ENCODE results near the gene CTSF. TPM values are rescaled to one million over a fixed set of nuclear protein-coding genes. Genes with fewer than 3 reads are reported as not detected.
A peak's percentile ranks its signal among the peaks of the same experiment; 100 is the strongest.
"Not testable (repeated sequence)": the region's sequence is repeated elsewhere in the genome, so short reads cannot be mapped to it uniquely, and the experiment has no call there.

The CTSF gene
- total RNA-seq, 1 donor from 2014 or later: not detected

DNA sequence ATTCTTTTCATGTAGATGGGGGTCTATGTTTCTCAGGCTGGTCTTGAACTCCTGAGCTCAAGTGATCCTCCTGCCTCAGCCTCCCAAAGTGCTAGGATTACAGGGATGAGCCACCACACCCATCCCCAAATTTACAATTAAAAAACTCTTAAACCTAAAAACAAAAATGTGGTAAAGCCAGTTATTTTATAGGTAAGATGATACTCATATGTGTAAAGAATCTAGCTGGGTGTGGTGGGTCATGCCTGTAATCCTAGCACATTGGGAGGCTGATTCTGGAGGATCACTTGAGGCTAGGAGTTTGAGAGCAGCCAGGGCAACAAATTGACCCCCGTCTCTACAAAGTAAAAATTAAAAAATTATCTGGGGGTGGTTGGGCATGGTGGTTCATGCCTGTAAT, 44.1 kb upstream of the CTSF start:
- Mint-ChIP-seq H3K9me3 (ENCODE audit: unreplicated experiment) (peaks cover 3% of the 10 kb centered on the region), H3K4me1 (ENCODE audit: unreplicated experiment) (peaks cover 15% of the 10 kb centered on the region), H3K4me3 (ENCODE audit: unreplicated experiment) (no peak overlapping the region), H3K36me3 (ENCODE audit: unreplicated experiment) (peaks cover 2% of the 10 kb centered on the region), H3K27me3 (ENCODE audit: unreplicated experiment) (no peaks in the 10 kb centered on the region), H3K27ac (ENCODE audit: unreplicated experiment) (no peak overlapping the region)
- no peak for DNase-seq (ENCODE audit: extremely low spot score, unreplicated experiment)
- TF ChIP-seq, protein P1, sequence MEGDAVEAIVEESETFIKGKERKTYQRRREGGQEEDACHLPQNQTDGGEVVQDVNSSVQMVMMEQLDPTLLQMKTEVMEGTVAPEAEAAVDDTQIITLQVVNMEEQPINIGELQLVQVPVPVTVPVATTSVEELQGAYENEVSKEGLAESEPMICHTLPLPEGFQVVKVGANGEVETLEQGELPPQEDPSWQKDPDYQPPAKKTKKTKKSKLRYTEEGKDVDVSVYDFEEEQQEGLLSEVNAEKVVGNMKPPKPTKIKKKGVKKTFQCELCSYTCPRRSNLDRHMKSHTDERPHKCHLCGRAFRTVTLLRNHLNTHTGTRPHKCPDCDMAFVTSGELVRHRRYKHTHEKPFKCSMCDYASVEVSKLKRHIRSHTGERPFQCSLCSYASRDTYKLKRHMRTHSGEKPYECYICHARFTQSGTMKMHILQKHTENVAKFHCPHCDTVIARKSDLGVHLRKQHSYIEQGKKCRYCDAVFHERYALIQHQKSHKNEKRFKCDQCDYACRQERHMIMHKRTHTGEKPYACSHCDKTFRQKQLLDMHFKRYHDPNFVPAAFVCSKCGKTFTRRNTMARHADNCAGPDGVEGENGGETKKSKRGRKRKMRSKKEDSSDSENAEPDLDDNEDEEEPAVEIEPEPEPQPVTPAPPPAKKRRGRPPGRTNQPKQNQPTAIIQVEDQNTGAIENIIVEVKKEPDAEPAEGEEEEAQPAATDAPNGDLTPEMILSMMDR (IDR thresholded peaks at IDR 0.05): no peak

DNA sequence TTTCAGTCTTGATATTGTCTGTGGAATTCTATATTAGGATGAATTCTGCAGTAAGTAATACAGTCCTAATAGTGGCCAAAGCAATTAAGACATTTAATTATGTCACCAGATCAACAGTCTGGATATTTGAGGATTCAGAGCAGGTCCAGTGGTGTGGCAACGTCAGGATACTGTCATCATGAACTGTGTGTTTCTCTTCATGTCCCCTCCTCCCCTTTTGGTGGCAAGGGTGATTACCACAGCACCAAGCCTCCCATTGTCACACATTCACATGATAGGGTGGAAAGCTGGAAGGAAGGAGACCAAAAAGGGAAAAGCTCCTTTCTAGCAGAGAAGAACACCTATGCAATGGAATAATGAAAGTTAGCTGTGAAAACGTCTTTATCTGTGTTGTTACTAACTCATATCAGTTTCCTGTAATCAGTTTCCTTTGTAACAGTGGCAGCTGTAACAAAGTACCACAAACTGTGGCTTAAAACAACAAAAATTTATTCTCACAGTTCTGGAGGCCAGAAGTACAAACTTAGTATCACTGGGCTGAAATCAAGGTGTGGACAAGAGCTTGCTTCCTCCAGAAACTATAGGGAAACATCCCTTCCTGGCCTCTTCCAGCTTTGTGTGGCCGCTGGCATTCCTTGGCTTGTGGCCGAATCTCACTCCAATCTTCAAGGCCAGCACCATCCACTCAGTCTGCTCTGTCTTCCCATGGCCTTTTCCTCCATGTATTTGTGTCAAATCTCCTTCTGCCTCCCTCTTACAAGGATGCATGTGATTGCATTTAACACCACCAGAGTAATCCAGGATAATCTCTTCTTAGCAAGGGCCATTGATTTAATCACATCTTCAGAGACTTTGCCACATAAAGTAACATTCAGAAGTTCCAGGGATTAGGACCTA, 41.6 kb upstream of the CTSF start:
- no peak for DNase-seq (ENCODE audit: extremely low spot score, unreplicated experiment)
- H3K36me3 Mint-ChIP-seq (ENCODE audit: unreplicated experiment): peaks cover 11% of the 10 kb centered on the region
- H3K4me1 Mint-ChIP-seq (ENCODE audit: unreplicated experiment): peaks cover 9% of the 10 kb centered on the region
- no peak overlapping the region for H3K27ac Mint-ChIP-seq (ENCODE audit: unreplicated experiment)
- H3K4me3 Mint-ChIP-seq (ENCODE audit: unreplicated experiment): no peak overlapping the region
- peaks cover 3% of the 10 kb centered on the region for H3K9me3 Mint-ChIP-seq (ENCODE audit: unreplicated experiment)
- TF ChIP-seq, protein P1 (IDR thresholded peaks at IDR 0.05): no peak
- H3K27me3 Mint-ChIP-seq (ENCODE audit: unreplicated experiment): no peaks in the 10 kb centered on the region

DNA sequence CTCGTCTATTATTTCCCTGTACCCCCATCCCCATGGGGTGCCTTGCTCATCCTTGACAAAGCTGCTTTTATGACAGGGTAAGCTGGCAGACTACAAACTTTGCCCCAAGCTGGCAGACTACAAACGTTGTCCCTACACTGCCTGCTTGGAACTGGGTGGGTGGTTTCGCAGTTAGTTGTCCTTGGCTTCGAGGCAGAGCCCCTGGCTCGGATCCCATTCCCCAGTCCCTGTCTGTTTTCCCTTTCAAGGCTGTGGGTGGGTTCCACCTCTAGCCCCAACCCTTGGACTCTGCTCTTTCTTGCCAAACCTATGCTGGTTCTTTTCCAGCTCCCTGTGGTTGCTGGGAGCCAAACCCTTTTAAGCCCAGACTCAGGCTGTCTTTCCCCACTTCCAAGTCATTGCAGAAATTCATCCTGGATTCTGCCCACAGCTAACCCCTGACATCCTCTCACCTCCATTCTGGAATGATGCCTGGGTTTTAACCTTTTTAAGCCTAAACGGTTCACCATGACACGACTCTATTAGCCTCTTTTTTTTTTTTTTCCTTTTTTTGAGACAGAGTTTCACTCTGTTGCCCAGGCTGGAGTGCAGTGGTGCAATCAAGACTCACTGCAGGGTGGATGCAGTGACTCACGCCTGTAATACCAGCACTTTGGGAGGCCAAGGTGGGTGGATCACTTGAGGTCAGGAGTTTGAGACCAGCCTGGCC, 38.9 kb upstream of the CTSF start:
- peaks cover 3% of the 10 kb centered on the region for H3K9me3 Mint-ChIP-seq (ENCODE audit: unreplicated experiment)
- peak overlapping the region; percentile 85 for H3K27ac Mint-ChIP-seq (ENCODE audit: unreplicated experiment)
- no peak overlapping the region for H3K4me3 Mint-ChIP-seq (ENCODE audit: unreplicated experiment)
- peaks cover 13% of the 10 kb centered on the region for H3K36me3 Mint-ChIP-seq (ENCODE audit: unreplicated experiment)
- DNase-seq (ENCODE audit: extremely low spot score, unreplicated experiment): no peak
- TF ChIP-seq, protein P1 (IDR thresholded peaks at IDR 0.05): no peak
- peaks cover 16% of the 10 kb centered on the region for H3K4me1 Mint-ChIP-seq (ENCODE audit: unreplicated experiment)
- H3K27me3 Mint-ChIP-seq (ENCODE audit: unreplicated experiment): no peaks in the 10 kb centered on the region

DNA sequence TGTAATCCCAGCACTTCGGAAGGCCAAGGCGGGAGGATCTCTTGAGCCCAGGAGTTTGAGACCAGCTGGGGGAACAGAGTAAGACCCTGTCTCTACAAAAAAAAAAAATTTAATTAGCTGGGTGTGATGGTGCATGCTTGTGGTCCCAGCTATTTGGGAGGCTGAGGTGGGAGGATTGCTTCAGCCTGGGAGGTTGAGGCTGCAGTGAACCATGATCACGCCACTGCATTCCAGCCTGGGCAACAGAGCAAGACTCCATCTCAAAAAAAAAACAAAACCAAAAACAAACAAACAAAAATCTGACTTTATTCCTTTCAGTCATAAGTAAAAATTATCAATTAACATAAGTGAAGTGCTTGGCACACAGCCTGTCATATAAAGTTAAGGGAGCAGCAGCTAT, 38.2 kb upstream of the CTSF start:
- H3K9me3 Mint-ChIP-seq (ENCODE audit: unreplicated experiment); H3K27ac Mint-ChIP-seq (ENCODE audit: unreplicated experiment); H3K4me3 Mint-ChIP-seq (ENCODE audit: unreplicated experiment); DNase-seq (ENCODE audit: extremely low spot score, unreplicated experiment); H3K27me3 Mint-ChIP-seq (ENCODE audit: unreplicated experiment): not testable (repeated sequence)
- Mint-ChIP-seq H3K36me3 (ENCODE audit: unreplicated experiment) (peaks cover 13% of the 10 kb centered on the region), H3K4me1 (ENCODE audit: unreplicated experiment) (peaks cover 23% of the 10 kb centered on the region)

DNA sequence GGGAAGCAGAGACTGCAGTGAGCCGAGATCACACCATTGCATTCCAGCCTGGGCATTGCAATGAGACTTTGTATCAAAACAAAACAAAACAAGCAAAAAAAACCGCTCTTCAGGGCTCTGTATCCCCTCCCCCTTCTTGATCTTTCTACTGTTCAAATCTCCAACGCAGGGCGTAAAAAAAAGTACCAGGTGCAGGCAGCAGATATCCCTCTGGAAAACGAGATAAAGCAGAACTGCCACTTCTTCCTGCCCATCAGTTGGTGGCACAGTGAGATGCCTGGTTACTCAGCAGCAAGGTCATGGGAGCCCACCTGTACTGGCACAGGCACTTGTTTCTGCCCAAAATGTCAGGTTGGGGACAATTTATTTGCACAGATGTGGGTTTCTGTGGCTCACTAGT, 35.7 kb upstream of the CTSF start:
- Mint-ChIP-seq H3K4me1 (ENCODE audit: unreplicated experiment) (peaks cover 38% of the 10 kb centered on the region), H3K4me3 (ENCODE audit: unreplicated experiment) (no peak overlapping the region)
- DNase-seq (ENCODE audit: extremely low spot score, unreplicated experiment): no peak

More for the DNA sequence above, 35.7 kb upstream of the CTSF start:
- Mint-ChIP-seq H3K27ac (ENCODE audit: unreplicated experiment) (no peak overlapping the region), H3K27me3 (ENCODE audit: unreplicated experiment) (no peaks in the 10 kb centered on the region), H3K36me3 (ENCODE audit: unreplicated experiment) (peaks cover 16% of the 10 kb centered on the region), H3K9me3 (ENCODE audit: unreplicated experiment) (no peaks in the 10 kb centered on the region)
- TF ChIP-seq, protein P1 (IDR thresholded peaks at IDR 0.05): no peak

Data from osteocyte (in vitro differentiated cells).